Sciatic nerve (tissue), 2 donors: ENCODE results near the gene CARHSP1. TPM values are rescaled to one million over a fixed set of nuclear protein-coding genes. Genes with fewer than 3 reads are reported as not detected.
"Not testable (repeated sequence)": the region's sequence is repeated elsewhere in the genome, so short reads cannot be mapped to it uniquely, and the experiment has no call there.

Experiments
- ATAC-seq: fragments of 200-7000 bp; cut with Tn5 transposase; one replicate; pipeline ENCODE4 v1.9.1; 2020; ENCODE audit warnings: mild to moderate bottlenecking, moderate library complexity
- DNase-seq: peaks from one replicate; pipeline ENCODE4 v3.0.0-alpha.2; 2020; ENCODE audit warnings: low spot score
- intact Hi-C: fragments of 100-400 bp; cut with DNase I; formaldehyde crosslinking; loops from one replicate; pipeline ENCODE4 v1.14.2; 2022
- total RNA-seq: library from RNA; stranded (reverse); fragmentation: NEBNext Ultra II Directional; extraction: Animal tissue kit (Norgen Biotek cat#: 25700); gene quantifications from one replicate; pipeline ENCODE4 v1.2.1, GENCODE V29; 2021
- donor health status: DM: no; HTN: no; CAD: no.
- donor health status: DM: no; HTN: no; CAD: no.

The CARHSP1 gene
- total RNA-seq, 1 donor from 2014 or later = 118 TPM

GRCh38 chr16:8848231-8848938 is 20.4 kb downstream of the CARHSP1 start:
- intact Hi-C loops = no loop called here
- DNase-seq (peak; percentile 56), ATAC-seq (no peak)

GRCh38 chr16:8847623-8848022 is 21.2 kb downstream of the CARHSP1 start:
- no peak for ATAC-seq
- peak; percentile 61 for DNase-seq
- intact Hi-C loops = no loop called here

- intact Hi-C loops = no loop called here
- ATAC-seq = peak; percentile 7
- no peak for DNase-seq
Measured at GRCh38 chr16:8847145-8847544, 21.7 kb downstream of the CARHSP1 start.

- ATAC-seq (no peak), DNase-seq (no peak)
- intact Hi-C loops = no loop called here
Measured at GRCh38 chr16:8846401-8846932, 22.3 kb downstream of the CARHSP1 start.

GRCh38 chr16:8845699-8846298 is 23.0 kb downstream of the CARHSP1 start:
- intact Hi-C loops = no loop called here
- DNase-seq = no peak
- no peak for ATAC-seq

- intact Hi-C loops, DNase-seq, ATAC-seq: not testable (repeated sequence)
Measured at GRCh38 chr16:8843296-8843695, 25.5 kb downstream of the CARHSP1 start.

GRCh38 chr16:8842016-8842415 is 26.8 kb downstream of the CARHSP1 start:
- DNase-seq, intact Hi-C loops, ATAC-seq: not testable (repeated sequence)

- DNase-seq, intact Hi-C loops, ATAC-seq: not testable (repeated sequence)
Measured at GRCh38 chr16:8837594-8837993, 31.2 kb downstream of the CARHSP1 start.

GRCh38 chr16:8836797-8837196 is 32.0 kb downstream of the CARHSP1 start:
- DNase-seq, intact Hi-C loops, ATAC-seq: not testable (repeated sequence)

GRCh38 chr16:8832717-8833105 is 36.1 kb downstream of the CARHSP1 start:
- ATAC-seq = no peak
- intact Hi-C loops = no loop called here

GRCh38 chr16:8831871-8832716 is 36.7 kb downstream of the CARHSP1 start:
- ATAC-seq = no peak
- intact Hi-C loops = no loop called here
- no peak for DNase-seq

More at GRCh38 chr16:8832717-8833105, 36.1 kb downstream of the CARHSP1 start:
- DNase-seq = no peak

GRCh38 chr16:8831450-8831849 is 37.4 kb downstream of the CARHSP1 start:
- no peak for DNase-seq
- ATAC-seq = no peak
- intact Hi-C loops = no loop called here

- intact Hi-C loops = no loop called here
- DNase-seq (no peak), ATAC-seq (no peak)
Measured at GRCh38 chr16:8828541-8829165, 40.2 kb downstream of the CARHSP1 start.

GRCh38 chr16:8826278-8826879 is 42.4 kb downstream of the CARHSP1 start:
- DNase-seq (no peak), ATAC-seq (no peak)
- intact Hi-C loops = no loop called here

- ATAC-seq (no peak), DNase-seq (no peak)
- intact Hi-C loops = no loop called here
Measured at GRCh38 chr16:8822403-8822802, 46.4 kb downstream of the CARHSP1 start.

- DNase-seq = no peak
- ATAC-seq = no peak
- intact Hi-C loops = no loop called here
Measured at GRCh38 chr16:8819411-8820034, 49.3 kb downstream of the CARHSP1 start.

- DNase-seq (no peak), ATAC-seq (no peak)
- intact Hi-C loops = no loop called here
Measured at GRCh38 chr16:8818504-8819270, 50.1 kb downstream of the CARHSP1 start.
